Measurements from ENCODE around the gene RPL13A. TPM values are rescaled to one million over a fixed set of nuclear protein-coding genes. Genes with fewer than 3 reads are reported as not detected.

Gene RPL13A
- total and polyA plus RNA-seq, 9 of the 15 experiments (the other 6 are each of a cell fraction or from before 2014, with no cell fraction given), result 1,744 to 5,482 (median 2,949) TPM

DNA sequence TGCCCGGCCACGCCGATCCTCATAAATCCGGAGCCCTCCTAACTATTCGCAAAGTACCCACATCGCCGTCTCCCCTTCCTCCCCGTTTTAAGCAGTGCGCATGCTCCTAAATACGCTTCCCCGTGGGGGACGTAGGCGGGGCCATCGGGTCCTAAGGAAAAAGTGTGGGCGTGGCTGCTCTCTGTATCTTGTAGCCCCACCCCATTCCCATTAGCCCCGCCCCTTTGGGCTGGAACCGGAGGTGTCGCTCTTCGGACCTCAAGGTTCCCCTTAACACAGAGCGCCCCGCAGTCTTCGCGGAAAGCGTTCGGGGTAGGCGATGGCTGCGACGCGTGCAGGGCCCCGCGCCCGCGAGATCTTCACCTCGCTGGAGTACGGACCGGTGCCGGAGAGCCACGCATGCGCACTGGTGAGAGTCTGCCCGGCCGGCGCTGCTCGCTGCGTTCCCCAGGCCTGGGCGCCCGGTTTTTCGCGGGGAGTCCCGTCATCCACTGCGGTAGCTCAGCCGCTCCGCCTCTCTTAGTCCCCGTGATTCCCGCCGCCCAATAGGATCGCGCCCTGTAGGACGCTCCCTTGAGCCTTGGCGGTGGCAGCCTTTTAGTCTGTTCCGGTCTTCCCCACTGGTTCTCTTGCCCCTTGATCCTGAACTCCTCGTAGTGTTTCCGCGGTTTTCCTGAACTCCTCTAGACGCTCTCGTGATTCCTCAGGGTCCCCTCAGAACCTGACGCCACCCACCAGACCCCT, 34.2 kb upstream of the RPL13A start, which contains the start of gene ALDH16A1 (continued):
- TF ChIP-seq KLF1 (tag; IDR thresholded peaks at IDR 0.05) (no peak), CBX8 (IDR thresholded peaks at IDR 0.05; ENCODE audit: borderline replicate concordance, extremely low read depth, low read depth, low read length, poor library complexity, severe bottlenecking) (no peak), ZNF316 (IDR thresholded peaks at IDR 0.05) (no peak), ZNF830 (CRISPR knock-in tag; IDR thresholded peaks at IDR 0.05) (peak; percentile 35; the same call in 1 of the 2 replicates), EZH2 (IDR thresholded peaks at IDR 0.05; ENCODE audit: borderline replicate concordance, low read depth, low read length) (no peak), BMI1 (IDR thresholded peaks at IDR 0.05; ENCODE audit: low read length) (no peak), ZNF311 (CRISPR knock-in tag; IDR thresholded peaks at IDR 0.05) (no peak), SMARCB1 (IDR thresholded peaks at IDR 0.05; ENCODE audit: insufficient read length, low read depth) (no peak), IFI16 (CRISPR knock-in tag; IDR thresholded peaks at IDR 0.05) (no peak), TEAD4 (IDR thresholded peaks at IDR 0.05; ENCODE audit: low read length) (peak; percentile 9; the same call in 1 of the 2 replicates), TEAD4 (CRISPR knock-in tag; IDR thresholded peaks at IDR 0.05; ENCODE audit: borderline replicate concordance) (no peak), HDAC6 (IDR thresholded peaks at IDR 0.05; ENCODE audit: low read depth, low read length) (no peak)
- TF ChIP-seq, protein P1, sequence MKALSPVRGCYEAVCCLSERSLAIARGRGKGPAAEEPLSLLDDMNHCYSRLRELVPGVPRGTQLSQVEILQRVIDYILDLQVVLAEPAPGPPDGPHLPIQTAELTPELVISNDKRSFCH (CRISPR knock-in tag; IDR thresholded peaks at IDR 0.05), result no peak
- TF ChIP-seq, protein P1 (tag; IDR thresholded peaks at IDR 0.05), result no peak
- TF ChIP-seq, protein P2, sequence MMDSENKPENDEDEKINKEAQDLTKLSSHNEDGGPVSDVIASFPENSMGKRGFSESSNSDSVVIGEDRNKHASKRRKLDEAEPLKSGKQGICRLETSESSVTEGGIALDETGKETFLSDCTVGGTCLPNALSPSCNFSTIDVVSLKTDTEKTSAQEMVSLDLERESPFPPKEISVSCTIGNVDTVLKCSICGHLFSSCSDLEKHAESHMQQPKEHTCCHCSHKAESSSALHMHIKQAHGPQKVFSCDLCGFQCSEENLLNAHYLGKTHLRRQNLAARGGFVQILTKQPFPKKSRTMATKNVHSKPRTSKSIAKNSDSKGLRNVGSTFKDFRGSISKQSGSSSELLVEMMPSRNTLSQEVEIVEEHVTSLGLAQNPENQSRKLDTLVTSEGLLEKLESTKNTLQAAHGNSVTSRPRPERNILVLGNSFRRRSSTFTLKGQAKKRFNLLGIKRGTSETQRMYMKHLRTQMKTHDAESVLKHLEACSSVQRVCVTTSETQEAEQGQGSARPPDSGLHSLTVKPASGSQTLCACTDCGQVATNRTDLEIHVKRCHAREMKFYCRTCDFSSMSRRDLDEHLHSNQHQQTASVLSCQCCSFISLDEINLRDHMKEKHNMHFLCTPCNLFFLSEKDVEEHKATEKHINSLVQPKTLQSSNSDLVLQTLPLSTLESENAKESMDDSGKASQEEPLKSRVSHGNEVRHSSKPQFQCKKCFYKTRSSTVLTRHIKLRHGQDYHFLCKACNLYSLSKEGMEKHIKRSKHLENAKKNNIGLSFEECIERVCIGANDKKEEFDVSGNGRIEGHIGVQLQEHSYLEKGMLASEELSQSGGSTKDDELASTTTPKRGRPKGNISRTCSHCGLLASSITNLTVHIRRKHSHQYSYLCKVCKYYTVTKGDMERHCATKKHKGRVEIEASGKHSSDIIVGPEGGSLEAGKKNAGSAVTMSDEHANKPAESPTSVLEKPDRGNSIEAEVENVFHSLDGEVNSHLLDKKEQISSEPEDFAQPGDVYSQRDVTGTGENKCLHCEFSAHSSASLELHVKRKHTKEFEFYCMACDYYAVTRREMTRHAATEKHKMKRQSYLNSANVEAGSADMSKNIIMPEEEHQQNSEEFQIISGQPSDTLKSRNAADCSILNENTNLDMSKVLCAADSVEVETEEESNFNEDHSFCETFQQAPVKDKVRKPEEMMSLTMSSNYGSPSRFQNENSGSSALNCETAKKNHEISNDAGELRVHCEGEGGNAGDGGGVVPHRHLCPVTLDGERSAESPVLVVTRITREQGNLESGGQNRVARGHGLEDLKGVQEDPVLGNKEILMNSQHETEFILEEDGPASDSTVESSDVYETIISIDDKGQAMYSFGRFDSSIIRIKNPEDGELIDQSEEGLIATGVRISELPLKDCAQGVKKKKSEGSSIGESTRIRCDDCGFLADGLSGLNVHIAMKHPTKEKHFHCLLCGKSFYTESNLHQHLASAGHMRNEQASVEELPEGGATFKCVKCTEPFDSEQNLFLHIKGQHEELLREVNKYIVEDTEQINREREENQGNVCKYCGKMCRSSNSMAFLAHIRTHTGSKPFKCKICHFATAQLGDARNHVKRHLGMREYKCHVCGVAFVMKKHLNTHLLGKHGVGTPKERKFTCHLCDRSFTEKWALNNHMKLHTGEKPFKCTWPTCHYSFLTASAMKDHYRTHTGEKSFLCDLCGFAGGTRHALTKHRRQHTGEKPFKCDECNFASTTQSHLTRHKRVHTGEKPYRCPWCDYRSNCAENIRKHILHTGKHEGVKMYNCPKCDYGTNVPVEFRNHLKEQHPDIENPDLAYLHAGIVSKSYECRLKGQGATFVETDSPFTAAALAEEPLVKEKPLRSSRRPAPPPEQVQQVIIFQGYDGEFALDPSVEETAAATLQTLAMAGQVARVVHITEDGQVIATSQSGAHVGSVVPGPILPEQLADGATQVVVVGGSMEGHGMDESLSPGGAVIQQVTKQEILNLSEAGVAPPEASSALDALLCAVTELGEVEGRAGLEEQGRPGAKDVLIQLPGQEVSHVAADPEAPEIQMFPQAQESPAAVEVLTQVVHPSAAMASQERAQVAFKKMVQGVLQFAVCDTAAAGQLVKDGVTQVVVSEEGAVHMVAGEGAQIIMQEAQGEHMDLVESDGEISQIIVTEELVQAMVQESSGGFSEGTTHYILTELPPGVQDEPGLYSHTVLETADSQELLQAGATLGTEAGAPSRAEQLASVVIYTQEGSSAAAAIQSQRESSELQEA (IDR thresholded peaks at IDR 0.05; ENCODE audit: low read depth), result no peak
- TF ChIP-seq, protein P3, sequence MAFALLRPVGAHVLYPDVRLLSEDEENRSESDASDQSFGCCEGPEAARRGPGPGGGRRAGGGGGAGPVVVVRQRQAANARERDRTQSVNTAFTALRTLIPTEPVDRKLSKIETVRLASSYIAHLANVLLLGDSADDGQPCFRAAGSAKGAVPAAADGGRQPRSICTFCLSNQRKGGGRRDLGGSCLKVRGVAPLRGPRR (CRISPR knock-in tag; IDR thresholded peaks at IDR 0.05), result no peak
- TF ChIP-seq, protein P4, sequence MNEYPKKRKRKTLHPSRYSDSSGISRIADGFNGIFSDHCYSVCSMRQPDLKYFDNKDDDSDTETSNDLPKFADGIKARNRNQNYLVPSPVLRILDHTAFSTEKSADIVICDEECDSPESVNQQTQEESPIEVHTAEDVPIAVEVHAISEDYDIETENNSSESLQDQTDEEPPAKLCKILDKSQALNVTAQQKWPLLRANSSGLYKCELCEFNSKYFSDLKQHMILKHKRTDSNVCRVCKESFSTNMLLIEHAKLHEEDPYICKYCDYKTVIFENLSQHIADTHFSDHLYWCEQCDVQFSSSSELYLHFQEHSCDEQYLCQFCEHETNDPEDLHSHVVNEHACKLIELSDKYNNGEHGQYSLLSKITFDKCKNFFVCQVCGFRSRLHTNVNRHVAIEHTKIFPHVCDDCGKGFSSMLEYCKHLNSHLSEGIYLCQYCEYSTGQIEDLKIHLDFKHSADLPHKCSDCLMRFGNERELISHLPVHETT (CRISPR knock-in tag; conservative IDR thresholded peaks at IDR 0.05 in 1 of 2, IDR thresholded peaks at IDR 0.05 in 1 of 2), result peak in 1 of 2 experiments; percentile 92; a peak in 2 of 4 replicates
